ENCODE data around the gene MYOF.
A peak's percentile ranks its signal among the peaks of the same experiment; 100 is the strongest.
"Not testable (repeated sequence)": the region's sequence is repeated elsewhere in the genome, so short reads cannot be mapped to it uniquely, and the experiment has no call there.

MYOF gene

DNA sequence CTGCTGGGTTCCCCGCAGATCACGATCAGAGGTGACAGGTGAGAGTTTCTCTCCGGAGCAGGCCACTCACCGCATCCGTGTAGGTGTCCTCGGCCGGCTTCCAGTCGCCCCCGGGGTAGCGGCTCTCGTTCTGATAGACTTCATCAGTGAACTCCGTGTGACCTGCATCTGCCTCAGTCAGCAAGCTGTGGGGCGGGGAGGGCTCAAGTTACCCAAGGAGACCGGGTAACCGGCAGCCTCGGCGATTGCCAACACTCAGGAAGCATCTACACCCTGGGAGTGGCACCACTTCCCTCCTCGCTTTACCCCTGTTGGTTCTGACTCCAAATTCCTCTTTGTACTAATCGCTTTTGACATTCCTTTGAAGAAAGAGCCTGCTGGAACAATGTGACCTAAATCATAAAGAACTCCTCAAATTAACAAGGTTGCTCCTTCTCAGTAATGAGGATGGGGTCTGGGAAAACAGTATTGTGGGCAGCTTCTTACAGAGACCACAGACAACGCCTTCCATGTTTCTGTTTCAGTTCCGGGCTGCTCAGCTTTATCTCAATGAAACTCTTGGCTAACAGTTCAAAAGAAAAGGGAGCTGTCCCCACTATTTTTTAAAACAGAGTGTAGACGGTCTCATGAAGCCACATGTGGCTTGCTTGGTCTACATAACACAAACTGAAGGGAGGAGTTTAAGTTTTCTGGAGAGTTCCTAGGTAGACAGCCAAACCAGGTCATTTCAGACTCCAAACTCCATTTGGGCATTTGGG, 118.1 kb downstream of the MYOF start:
- TF ChIP-seq RARB (CRISPR knock-in tag; IDR thresholded peaks at IDR 0.05) (no peak), OSR1 (CRISPR knock-in tag; IDR thresholded peaks at IDR 0.05) (no peak), TCF4 (CRISPR knock-in tag; IDR thresholded peaks at IDR 0.05; ENCODE audit: borderline replicate concordance) (no peak), ZNF8 (CRISPR knock-in tag; IDR thresholded peaks at IDR 0.05) (no peak), ZC3H10 (CRISPR knock-in tag; IDR thresholded peaks at IDR 0.05) (no peak), ZFP3 (CRISPR knock-in tag; IDR thresholded peaks at IDR 0.05) (no peak)

DNA sequence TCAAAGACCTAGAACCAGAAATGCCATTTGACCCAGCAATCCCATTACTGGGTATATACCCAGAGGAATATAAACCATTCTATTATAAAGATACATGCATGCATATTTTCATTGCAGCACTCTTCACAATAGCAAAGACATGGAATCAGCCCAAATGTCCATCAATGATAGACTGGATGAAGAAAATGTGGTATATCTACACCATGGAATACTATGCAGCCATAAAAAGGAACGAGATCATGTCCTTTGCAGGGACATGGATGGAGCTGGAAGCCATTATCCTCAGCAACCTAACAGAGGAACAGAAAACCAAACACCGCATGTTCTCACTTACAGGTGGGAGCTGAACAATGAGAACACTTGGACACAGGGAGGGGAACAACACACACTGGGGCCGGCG, 123.7 kb downstream of the MYOF start:
- not testable (repeated sequence) for ATAC-seq
- peak; percentile 95 for TF ChIP-seq ZNF8 (CRISPR knock-in tag; IDR thresholded peaks at IDR 0.05)

More for the DNA sequence above, 118.1 kb downstream of the MYOF start:
- no peak for ATAC-seq

DNA sequence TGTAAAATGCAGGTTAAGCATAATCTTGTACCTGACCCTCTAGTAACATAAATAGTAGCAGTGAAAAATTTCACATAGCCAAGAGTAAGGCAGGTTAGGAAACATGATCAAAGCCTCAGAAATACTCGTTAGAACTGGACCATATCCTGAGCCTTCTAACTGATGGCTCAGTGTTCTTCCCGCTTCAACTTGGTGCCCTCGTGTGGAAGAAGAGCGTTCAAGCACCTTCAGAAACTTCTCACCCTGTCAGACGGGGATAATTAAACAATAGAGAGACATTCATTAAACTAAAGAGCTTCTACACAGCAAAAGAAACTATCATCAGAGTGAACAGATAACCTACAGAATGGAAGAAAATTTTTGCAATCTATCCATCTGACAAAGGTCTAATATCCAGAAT, 124.5 kb downstream of the MYOF start:
- TF ChIP-seq ISL1 (CRISPR knock-in tag; IDR thresholded peaks at IDR 0.05) = no peak
- TF ChIP-seq ZNF8 (CRISPR knock-in tag; IDR thresholded peaks at IDR 0.05) = no peak
- TF ChIP-seq, protein P1, sequence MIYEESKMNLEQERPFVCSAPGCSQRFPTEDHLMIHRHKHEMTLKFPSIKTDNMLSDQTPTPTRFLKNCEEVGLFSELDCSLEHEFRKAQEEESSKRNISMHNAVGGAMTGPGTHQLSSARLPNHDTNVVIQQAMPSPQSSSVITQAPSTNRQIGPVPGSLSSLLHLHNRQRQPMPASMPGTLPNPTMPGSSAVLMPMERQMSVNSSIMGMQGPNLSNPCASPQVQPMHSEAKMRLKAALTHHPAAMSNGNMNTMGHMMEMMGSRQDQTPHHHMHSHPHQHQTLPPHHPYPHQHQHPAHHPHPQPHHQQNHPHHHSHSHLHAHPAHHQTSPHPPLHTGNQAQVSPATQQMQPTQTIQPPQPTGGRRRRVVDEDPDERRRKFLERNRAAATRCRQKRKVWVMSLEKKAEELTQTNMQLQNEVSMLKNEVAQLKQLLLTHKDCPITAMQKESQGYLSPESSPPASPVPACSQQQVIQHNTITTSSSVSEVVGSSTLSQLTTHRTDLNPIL (CRISPR knock-in tag; IDR thresholded peaks at IDR 0.05; ENCODE audit: low read depth) = no peak
- no peak for TF ChIP-seq ZFP3 (CRISPR knock-in tag; IDR thresholded peaks at IDR 0.05)
- no peak for TF ChIP-seq ZC3H10 (CRISPR knock-in tag; IDR thresholded peaks at IDR 0.05)
- no peak for TF ChIP-seq GLIS3 (CRISPR knock-in tag; IDR thresholded peaks at IDR 0.05)
- TF ChIP-seq TOX (CRISPR knock-in tag; IDR thresholded peaks at IDR 0.05; ENCODE audit: borderline replicate concordance) = no peak
- ATAC-seq = peak; percentile 73

DNA sequence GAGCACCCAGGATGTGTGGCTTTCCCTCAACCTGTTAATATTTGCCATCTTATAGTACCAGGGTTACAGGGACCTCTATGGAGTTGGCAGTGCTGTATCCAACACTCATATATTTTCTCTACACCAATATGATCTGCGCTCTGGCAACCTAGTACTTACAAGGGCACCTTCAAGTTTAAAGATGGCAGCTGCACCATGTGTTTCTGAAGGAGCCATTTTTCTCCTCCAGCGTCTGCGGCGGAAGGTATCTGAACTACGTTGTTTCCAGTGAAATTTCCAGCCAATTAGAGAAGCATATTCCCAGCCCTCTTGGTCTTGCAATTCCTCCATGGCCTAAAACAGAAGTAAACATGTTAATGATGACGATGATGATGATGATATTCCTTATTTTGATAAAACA, 125.6 kb downstream of the MYOF start:
- no peak for TF ChIP-seq PPARA (CRISPR knock-in tag; IDR thresholded peaks at IDR 0.05; ENCODE audit: borderline replicate concordance)
- no peak for TF ChIP-seq ZNF70 (CRISPR knock-in tag; IDR thresholded peaks at IDR 0.05)
- no peak for TF ChIP-seq SNAI2 (CRISPR knock-in tag; IDR thresholded peaks at IDR 0.05)
- no peak for TF ChIP-seq ZFP3 (CRISPR knock-in tag; IDR thresholded peaks at IDR 0.05)
- no peak for TF ChIP-seq ZNF565 (CRISPR knock-in tag; conservative IDR thresholded peaks at IDR 0.05; ENCODE audit: low read depth)
- TF ChIP-seq ESRRG (CRISPR knock-in tag; IDR thresholded peaks at IDR 0.05) = no peak
- TF ChIP-seq ZC3H10 (CRISPR knock-in tag; IDR thresholded peaks at IDR 0.05) = no peak
- TF ChIP-seq GLIS3 (CRISPR knock-in tag; IDR thresholded peaks at IDR 0.05) = no peak
- TF ChIP-seq, protein P1 (CRISPR knock-in tag; IDR thresholded peaks at IDR 0.05; ENCODE audit: low read depth) = no peak
- TF ChIP-seq, protein P2, sequence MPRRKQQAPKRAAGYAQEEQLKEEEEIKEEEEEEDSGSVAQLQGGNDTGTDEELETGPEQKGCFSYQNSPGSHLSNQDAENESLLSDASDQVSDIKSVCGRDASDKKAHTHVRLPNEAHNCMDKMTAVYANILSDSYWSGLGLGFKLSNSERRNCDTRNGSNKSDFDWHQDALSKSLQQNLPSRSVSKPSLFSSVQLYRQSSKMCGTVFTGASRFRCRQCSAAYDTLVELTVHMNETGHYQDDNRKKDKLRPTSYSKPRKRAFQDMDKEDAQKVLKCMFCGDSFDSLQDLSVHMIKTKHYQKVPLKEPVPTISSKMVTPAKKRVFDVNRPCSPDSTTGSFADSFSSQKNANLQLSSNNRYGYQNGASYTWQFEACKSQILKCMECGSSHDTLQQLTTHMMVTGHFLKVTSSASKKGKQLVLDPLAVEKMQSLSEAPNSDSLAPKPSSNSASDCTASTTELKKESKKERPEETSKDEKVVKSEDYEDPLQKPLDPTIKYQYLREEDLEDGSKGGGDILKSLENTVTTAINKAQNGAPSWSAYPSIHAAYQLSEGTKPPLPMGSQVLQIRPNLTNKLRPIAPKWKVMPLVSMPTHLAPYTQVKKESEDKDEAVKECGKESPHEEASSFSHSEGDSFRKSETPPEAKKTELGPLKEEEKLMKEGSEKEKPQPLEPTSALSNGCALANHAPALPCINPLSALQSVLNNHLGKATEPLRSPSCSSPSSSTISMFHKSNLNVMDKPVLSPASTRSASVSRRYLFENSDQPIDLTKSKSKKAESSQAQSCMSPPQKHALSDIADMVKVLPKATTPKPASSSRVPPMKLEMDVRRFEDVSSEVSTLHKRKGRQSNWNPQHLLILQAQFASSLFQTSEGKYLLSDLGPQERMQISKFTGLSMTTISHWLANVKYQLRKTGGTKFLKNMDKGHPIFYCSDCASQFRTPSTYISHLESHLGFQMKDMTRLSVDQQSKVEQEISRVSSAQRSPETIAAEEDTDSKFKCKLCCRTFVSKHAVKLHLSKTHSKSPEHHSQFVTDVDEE (CRISPR knock-in tag; IDR thresholded peaks at IDR 0.05) = no peak
- no peak for TF ChIP-seq TOX (CRISPR knock-in tag; IDR thresholded peaks at IDR 0.05; ENCODE audit: borderline replicate concordance)
- ATAC-seq = no peak

DNA sequence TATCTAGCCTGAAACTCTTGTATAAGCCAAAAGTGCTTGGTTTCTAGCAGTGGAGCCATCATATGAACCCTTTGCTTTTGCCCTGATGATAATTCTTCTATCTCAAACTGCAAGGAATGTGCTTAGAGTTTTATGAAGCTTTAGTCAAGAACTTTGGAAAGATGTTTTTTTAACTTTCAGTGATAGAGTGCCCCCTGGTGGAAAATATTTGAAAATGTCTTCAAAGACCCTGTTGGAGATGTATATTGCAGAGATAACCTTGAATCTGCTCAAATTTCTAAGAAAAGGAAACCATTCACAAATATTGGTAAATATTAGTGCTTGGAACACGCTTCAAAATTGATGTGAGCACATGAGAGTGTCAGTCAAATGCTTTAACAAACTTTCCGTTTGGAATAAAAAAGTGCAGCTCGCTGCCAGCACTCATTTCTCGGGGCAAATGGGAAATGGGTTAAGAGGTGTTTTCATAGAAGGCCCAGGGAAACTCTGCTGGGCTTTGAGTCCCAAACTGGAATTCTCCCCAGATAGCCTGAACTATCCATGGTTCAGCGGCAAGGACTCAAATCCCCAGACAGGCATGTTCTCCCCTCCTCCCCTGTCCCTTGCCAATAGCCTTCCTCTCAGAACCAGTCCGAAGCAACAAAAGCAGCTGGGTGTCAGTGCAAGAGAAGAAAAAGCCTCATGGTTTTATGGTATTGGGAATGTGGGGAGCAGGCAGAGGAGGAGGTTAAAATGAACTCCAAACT, 129.3 kb downstream of the MYOF start:
- peak; percentile 75 for ATAC-seq
- TF ChIP-seq ZC3H10 (CRISPR knock-in tag; IDR thresholded peaks at IDR 0.05) (no peak), TCF4 (CRISPR knock-in tag; IDR thresholded peaks at IDR 0.05; ENCODE audit: borderline replicate concordance) (no peak), ISL1 (CRISPR knock-in tag; IDR thresholded peaks at IDR 0.05) (no peak), ZNF565 (CRISPR knock-in tag; conservative IDR thresholded peaks at IDR 0.05; ENCODE audit: low read depth) (no peak), RARB (CRISPR knock-in tag; IDR thresholded peaks at IDR 0.05) (no peak)
- TF ChIP-seq, protein P3, sequence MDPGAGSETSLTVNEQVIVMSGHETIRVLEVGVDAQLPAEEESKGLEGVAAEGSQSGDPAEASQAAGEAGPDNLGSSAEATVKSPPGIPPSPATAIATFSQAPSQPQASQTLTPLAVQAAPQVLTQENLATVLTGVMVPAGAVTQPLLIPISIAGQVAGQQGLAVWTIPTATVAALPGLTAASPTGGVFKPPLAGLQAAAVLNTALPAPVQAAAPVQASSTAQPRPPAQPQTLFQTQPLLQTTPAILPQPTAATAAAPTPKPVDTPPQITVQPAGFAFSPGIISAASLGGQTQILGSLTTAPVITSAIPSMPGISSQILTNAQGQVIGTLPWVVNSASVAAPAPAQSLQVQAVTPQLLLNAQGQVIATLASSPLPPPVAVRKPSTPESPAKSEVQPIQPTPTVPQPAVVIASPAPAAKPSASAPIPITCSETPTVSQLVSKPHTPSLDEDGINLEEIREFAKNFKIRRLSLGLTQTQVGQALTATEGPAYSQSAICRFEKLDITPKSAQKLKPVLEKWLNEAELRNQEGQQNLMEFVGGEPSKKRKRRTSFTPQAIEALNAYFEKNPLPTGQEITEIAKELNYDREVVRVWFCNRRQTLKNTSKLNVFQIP (CRISPR knock-in tag; IDR thresholded peaks at IDR 0.05; ENCODE audit: borderline replicate concordance, low read depth) = no peak
- TF ChIP-seq, protein P1 (CRISPR knock-in tag; IDR thresholded peaks at IDR 0.05; ENCODE audit: low read depth) = no peak
- TF ChIP-seq, protein P4, sequence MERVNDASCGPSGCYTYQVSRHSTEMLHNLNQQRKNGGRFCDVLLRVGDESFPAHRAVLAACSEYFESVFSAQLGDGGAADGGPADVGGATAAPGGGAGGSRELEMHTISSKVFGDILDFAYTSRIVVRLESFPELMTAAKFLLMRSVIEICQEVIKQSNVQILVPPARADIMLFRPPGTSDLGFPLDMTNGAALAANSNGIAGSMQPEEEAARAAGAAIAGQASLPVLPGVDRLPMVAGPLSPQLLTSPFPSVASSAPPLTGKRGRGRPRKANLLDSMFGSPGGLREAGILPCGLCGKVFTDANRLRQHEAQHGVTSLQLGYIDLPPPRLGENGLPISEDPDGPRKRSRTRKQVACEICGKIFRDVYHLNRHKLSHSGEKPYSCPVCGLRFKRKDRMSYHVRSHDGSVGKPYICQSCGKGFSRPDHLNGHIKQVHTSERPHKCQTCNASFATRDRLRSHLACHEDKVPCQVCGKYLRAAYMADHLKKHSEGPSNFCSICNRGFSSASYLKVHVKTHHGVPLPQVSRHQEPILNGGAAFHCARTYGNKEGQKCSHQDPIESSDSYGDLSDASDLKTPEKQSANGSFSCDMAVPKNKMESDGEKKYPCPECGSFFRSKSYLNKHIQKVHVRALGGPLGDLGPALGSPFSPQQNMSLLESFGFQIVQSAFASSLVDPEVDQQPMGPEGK (CRISPR knock-in tag; IDR thresholded peaks at IDR 0.05; ENCODE audit: borderline replicate concordance) = no peak
- TF ChIP-seq, protein P5, sequence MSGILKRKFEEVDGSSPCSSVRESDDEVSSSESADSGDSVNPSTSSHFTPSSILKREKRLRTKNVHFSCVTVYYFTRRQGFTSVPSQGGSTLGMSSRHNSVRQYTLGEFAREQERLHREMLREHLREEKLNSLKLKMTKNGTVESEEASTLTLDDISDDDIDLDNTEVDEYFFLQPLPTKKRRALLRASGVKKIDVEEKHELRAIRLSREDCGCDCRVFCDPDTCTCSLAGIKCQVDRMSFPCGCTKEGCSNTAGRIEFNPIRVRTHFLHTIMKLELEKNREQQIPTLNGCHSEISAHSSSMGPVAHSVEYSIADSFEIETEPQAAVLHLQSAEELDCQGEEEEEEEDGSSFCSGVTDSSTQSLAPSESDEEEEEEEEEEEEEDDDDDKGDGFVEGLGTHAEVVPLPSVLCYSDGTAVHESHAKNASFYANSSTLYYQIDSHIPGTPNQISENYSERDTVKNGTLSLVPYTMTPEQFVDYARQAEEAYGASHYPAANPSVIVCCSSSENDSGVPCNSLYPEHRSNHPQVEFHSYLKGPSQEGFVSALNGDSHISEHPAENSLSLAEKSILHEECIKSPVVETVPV (CRISPR knock-in tag; IDR thresholded peaks at IDR 0.05) = no peak

All from SK-N-SH treated with all-trans-retinoic acid at 6 μM for 48 hours (cell line).